ENCODE data around the gene PTOV1. TPM values are rescaled to one million over a fixed set of nuclear protein-coding genes. Genes with fewer than 3 reads are reported as not detected.

PTOV1 gene
- total and polyA plus RNA-seq, 2 of the 13 experiments (the other 11 are each of a cell fraction or from before 2014, with no cell fraction given): 63.5 to 68.5 TPM

DNA sequence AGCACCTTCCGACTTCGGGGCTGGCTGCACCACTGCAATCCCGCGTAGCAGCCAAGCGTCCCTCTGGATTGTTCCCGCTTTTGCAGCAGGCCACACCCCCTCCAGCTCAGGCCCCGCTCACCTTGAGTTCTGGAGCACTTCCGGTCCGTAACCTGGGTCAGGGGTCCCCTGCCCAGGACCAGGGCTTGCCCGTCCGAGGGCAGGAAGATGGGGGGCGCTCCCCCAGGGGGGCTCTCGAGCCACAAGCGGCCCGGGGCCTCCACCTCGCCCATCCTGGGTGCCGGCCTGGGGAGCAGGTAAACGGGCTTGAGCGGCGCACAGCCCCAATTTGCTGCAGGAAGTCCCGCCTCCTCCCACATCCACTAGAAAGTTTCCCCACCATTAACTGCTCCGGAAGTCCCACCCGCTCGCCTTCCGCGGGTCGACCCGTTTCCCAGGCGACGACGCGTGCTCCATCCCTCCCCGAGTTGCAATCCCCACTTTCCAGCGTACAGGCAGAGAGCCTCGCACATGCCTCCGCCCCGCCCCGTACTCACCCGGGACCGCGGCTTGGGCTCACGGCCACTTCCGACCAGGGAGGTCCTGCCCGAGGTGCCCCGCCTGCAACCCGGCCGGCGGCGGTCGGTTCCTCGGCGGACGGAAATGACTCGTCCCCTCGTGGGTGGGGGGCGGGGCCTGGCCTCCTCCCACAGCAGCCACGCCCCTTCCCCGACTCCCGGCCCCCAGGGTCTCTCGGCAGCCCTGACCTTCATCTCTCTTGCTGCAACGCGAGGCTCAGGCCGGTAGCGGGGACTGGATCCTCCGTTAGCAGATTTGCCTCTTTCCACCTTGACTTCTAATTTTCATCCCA is 16.2 kb downstream of the PTOV1 start, which contains the start of gene PNKP (continued):
- TF ChIP-seq, protein P1, sequence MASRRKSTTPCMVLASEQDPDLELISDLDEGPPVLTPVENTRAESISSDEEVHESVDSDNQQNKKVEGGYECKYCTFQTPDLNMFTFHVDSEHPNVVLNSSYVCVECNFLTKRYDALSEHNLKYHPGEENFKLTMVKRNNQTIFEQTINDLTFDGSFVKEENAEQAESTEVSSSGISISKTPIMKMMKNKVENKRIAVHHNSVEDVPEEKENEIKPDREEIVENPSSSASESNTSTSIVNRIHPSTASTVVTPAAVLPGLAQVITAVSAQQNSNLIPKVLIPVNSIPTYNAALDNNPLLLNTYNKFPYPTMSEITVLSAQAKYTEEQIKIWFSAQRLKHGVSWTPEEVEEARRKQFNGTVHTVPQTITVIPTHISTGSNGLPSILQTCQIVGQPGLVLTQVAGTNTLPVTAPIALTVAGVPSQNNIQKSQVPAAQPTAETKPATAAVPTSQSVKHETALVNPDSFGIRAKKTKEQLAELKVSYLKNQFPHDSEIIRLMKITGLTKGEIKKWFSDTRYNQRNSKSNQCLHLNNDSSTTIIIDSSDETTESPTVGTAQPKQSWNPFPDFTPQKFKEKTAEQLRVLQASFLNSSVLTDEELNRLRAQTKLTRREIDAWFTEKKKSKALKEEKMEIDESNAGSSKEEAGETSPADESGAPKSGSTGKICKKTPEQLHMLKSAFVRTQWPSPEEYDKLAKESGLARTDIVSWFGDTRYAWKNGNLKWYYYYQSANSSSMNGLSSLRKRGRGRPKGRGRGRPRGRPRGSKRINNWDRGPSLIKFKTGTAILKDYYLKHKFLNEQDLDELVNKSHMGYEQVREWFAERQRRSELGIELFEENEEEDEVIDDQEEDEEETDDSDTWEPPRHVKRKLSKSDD (CRISPR knock-in tag; IDR thresholded peaks at IDR 0.05; ENCODE audit: low read depth): no peak
- TF ChIP-seq, protein P2, sequence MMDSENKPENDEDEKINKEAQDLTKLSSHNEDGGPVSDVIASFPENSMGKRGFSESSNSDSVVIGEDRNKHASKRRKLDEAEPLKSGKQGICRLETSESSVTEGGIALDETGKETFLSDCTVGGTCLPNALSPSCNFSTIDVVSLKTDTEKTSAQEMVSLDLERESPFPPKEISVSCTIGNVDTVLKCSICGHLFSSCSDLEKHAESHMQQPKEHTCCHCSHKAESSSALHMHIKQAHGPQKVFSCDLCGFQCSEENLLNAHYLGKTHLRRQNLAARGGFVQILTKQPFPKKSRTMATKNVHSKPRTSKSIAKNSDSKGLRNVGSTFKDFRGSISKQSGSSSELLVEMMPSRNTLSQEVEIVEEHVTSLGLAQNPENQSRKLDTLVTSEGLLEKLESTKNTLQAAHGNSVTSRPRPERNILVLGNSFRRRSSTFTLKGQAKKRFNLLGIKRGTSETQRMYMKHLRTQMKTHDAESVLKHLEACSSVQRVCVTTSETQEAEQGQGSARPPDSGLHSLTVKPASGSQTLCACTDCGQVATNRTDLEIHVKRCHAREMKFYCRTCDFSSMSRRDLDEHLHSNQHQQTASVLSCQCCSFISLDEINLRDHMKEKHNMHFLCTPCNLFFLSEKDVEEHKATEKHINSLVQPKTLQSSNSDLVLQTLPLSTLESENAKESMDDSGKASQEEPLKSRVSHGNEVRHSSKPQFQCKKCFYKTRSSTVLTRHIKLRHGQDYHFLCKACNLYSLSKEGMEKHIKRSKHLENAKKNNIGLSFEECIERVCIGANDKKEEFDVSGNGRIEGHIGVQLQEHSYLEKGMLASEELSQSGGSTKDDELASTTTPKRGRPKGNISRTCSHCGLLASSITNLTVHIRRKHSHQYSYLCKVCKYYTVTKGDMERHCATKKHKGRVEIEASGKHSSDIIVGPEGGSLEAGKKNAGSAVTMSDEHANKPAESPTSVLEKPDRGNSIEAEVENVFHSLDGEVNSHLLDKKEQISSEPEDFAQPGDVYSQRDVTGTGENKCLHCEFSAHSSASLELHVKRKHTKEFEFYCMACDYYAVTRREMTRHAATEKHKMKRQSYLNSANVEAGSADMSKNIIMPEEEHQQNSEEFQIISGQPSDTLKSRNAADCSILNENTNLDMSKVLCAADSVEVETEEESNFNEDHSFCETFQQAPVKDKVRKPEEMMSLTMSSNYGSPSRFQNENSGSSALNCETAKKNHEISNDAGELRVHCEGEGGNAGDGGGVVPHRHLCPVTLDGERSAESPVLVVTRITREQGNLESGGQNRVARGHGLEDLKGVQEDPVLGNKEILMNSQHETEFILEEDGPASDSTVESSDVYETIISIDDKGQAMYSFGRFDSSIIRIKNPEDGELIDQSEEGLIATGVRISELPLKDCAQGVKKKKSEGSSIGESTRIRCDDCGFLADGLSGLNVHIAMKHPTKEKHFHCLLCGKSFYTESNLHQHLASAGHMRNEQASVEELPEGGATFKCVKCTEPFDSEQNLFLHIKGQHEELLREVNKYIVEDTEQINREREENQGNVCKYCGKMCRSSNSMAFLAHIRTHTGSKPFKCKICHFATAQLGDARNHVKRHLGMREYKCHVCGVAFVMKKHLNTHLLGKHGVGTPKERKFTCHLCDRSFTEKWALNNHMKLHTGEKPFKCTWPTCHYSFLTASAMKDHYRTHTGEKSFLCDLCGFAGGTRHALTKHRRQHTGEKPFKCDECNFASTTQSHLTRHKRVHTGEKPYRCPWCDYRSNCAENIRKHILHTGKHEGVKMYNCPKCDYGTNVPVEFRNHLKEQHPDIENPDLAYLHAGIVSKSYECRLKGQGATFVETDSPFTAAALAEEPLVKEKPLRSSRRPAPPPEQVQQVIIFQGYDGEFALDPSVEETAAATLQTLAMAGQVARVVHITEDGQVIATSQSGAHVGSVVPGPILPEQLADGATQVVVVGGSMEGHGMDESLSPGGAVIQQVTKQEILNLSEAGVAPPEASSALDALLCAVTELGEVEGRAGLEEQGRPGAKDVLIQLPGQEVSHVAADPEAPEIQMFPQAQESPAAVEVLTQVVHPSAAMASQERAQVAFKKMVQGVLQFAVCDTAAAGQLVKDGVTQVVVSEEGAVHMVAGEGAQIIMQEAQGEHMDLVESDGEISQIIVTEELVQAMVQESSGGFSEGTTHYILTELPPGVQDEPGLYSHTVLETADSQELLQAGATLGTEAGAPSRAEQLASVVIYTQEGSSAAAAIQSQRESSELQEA (CRISPR knock-in tag; IDR thresholded peaks at IDR 0.05; ENCODE audit: not compliant biosample characterization): no peak
- no peak for TF ChIP-seq DNMT3B (CRISPR knock-in tag; conservative IDR thresholded peaks at IDR 0.05)
- TF ChIP-seq MAF1 (CRISPR knock-in tag; IDR thresholded peaks at IDR 0.05; ENCODE audit: borderline replicate concordance): 0 out of 2 replicates have a peak, but pooled peaks have one; percentile 27
- TF ChIP-seq TEAD2 (CRISPR knock-in tag; IDR thresholded peaks at IDR 0.05): no peak
- no peak for TF ChIP-seq HOXA9 (CRISPR knock-in tag; IDR thresholded peaks at IDR 0.05; ENCODE audit: borderline replicate concordance)
- TF ChIP-seq ZNF121 (CRISPR knock-in tag; IDR thresholded peaks at IDR 0.05): no peak
- no peak for TF ChIP-seq TCF7 (IDR thresholded peaks at IDR 0.05; ENCODE audit: low read depth)
- TF ChIP-seq ATF7-NPFF (CRISPR knock-in tag; IDR thresholded peaks at IDR 0.05; ENCODE audit: low read depth): peak; percentile 51; the same call in 1 of the 2 replicates
- TF ChIP-seq ZNF773 (CRISPR knock-in tag; IDR thresholded peaks at IDR 0.05; ENCODE audit: borderline replicate concordance): no peak; the same call in 1 of the 2 replicates
- peak; percentile 89 for TF ChIP-seq PHF8 (CRISPR knock-in tag; IDR thresholded peaks at IDR 0.05)
- TF ChIP-seq ZNF431 (CRISPR knock-in tag; IDR thresholded peaks at IDR 0.05; ENCODE audit: borderline replicate concordance, low read depth): no peak
- TF ChIP-seq ZNF230 (CRISPR knock-in tag; IDR thresholded peaks at IDR 0.05): peak; percentile 65; the same call in 1 of the 2 replicates
- TF ChIP-seq TARDBP (CRISPR knock-in tag; IDR thresholded peaks at IDR 0.05): peak; percentile 62
- no peak for TF ChIP-seq SSRP1 (CRISPR knock-in tag; IDR thresholded peaks at IDR 0.05)
- no peak for TF ChIP-seq NFE2 (CRISPR knock-in tag; IDR thresholded peaks at IDR 0.05)
- peak; percentile 76; the same call in 1 of the 2 replicates for TF ChIP-seq SP5 (CRISPR knock-in tag; IDR thresholded peaks at IDR 0.05; ENCODE audit: borderline replicate concordance, low read depth)

All from HepG2 (cell line).